Right lung (tissue), 5 donors: ENCODE measurements around the gene AP5S1. TPM values are rescaled to one million over a fixed set of nuclear protein-coding genes. Genes with fewer than 3 reads are reported as not detected.
A peak's percentile ranks its signal among the peaks of the same experiment; 100 is the strongest.
"Not testable (repeated sequence)": the region's sequence is repeated elsewhere in the genome, so short reads cannot be mapped to it uniquely, and the experiment has no call there.

Experiments
- DNase-seq, 2 donors: peaks; one replicate each; pipeline ENCODE4 v3.0.0-alpha.2; 2013
- polyA plus RNA-seq, 5 donors: library from polyadenylated mRNA; unstranded; fragments of 120-200 nt; gene quantifications; one replicate each; pipeline versions ENCODE4 v1.2.1 to v1.2.3, GENCODE V29; 2013; ENCODE audit warnings: inconsistent platforms in 1 of 5, low replicate concordance in 1 of 5; ENCODE audit not compliant: insufficient read length in 5 of 5, insufficient read depth in 1 of 5

The AP5S1 gene
- polyA plus RNA-seq, 5 donors = 8.6 to 12.9 (median 9.5) TPM

DNA sequence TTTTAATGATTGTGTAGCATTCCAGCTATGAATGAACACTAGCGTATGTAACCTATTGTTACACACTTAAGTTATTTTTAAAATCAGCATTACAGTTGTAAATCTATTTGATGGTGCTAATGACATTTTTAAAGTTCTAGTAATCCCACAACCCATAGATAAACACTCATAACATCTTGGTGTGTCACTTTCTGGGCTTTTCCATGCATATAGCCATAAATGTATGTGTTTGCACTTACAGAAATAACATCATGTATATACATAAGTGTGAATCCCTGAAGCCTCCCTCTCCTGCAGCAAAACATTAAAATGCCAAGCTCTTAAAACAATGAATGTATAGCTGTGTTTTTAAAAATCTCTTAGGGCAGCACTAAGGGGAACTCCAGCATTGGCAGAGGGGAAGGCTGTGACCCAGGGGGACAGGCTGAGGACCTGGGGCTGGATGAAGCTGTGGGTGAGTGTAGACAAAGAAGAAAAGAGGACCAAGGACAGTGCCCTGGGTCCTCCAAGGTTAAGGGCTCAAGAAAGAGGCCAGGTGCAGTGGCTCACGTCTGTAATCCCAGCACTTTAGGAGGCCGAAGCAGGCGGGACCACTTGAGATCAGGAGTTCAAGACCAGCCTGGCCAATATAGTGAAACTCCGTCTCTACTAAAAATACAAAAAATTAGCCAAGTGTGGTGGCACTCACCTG, 32.9 kb upstream of the AP5S1 start:
- DNase-seq = no peak

DNA sequence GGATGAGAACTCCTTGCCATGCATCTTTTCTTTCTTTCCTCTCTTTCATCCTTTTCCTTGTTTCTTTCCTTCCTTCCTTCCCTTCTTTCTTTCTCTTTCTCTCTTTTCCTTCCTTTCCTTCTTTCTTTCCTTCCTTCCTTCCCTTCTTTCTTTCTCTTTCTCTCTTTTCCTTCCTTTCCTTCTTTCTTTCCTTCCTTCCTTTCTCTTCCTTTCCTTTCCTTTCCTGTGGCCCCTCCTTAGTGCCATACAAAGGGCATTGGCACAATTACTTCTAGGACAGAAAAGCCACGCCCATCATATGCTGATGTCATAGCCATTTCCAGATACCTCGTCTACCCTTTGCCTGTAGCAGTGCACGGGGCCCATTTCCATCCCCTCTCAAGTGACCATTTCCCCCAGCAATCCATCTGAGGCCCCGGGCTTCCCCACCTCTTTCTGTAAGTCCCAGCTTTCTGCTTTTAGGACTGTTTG, 31.6 kb upstream of the AP5S1 start:
- DNase-seq = no peak

DNA sequence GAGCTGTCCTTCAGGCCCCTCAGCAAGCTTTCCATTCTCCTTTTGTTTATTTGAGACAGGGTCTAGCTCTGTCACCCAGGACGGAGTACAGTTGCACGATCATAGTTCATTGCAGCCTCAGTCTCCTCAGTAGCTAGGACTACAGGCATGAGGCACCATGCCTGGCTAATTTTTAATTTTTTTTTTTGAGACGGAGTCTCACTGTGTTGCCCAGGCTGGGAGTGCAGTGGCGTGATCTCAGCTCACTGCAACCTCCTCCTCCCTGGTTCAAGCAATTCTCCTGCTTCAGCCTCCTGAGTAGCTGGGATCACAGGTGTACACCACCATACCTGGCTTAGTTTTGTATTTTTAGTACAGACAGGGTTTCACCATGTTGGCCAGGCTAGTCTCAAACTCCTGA, 31.1 kb upstream of the AP5S1 start:
- DNase-seq = not testable (repeated sequence)

DNA sequence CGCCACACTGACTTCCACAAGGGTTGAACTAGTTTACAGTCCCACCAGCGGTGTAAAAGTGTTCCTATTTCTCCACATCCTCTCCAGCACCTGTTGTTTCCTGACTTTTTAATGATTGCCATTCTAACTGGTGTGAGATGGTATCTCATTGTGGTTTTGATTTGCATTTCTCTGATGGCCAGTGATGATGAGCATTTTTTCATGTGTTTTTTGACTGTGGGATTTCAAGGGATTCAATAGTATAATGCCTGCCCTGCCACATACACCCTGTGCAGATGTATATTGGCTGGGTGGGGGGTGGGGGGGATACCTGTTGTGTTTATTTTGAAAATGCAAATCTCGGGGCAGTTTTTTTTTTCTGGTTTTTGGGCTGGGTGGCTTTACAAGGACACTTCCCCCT, 26.2 kb upstream of the AP5S1 start:
- DNase-seq = not testable (repeated sequence)

DNA sequence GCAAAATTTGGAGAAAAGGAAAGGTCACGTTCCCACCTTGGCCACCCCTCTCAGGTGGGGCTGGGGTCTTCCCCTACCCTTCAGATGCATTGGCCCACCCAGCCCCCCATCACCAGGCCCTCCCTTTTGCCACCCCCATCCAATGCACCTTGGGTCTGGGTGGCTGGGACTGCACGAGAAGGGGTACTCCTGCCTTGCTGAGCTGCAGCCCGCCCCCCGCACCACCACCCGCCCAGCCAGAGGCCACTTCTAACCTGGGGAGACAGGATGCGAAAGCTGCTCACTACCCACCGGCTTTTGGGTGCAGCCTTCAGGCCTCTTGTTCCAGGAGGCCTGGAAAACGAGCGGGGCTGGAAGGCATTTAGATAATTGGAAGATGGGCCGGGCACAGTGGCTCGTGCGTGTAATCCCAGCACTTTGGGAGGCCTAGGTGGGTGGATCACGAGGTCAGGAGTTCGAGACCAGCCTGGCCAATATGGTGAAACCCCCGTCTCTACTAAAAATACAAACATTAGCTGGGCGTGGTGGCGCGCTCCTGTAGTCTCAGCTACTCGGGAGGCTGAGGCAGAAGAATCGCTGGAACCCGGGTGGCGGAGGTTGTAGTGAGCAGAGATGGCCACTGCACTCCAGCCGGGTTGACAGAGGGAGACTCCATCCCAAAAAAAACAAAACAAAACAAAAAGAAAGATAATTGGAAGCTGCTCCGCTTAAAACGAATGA, 25.5 kb upstream of the AP5S1 start:
- no peak for DNase-seq

DNA sequence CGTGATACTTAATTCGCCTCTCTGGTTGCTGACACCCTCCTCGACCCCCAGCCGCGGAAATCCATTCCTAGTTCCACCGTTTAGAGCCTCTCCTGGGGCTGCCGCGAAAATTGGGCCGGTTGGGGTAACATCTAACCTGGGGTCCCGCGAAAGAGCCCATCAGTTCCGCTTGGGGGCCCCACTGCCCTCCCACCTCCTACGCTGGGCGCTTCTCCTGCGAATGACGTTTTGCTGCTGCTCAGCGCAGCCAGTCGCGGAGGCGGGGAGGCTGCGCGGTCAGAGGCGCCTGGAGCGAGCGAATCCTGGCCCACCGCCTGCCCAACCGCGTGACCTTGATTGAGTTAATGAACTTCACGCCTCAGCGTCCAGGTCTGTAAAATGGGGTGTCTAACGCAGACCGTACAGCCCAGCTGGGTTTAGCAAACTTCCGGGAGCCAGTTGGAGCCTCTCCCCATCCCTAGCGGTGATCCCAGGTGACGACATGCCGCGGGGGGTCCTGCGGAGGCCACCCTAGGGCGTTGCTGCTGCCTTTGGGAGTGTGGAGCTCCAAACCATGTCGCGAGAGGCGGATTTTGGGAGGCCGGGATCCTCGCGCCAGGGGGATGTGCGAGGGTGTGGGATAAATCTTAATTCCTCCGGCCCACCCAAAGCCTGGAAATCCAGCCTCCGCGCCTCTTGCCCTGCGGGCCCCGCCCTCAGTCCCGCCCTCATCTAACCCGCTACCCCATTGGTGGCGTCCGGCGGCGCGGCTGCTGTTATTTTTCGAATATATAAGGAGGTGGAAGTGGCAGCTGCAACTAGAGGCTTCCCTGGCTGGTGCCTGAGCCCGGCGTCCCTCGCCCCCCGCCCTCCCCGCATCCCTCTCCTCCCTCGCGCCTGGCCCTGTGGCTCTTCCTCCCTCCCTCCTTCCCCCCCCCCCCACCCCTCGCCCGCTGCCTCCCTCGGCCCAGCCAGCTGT, 24.6 kb upstream of the AP5S1 start, which contains the start of gene CDC25B:
TSS of gene CDC25B (plus strand) at position 800 of the 958 bp plus-strand sequence. CDS start 222 bp downstream, outside the sequence.
- DNase-seq = peak; percentile 91 to 92

DNA sequence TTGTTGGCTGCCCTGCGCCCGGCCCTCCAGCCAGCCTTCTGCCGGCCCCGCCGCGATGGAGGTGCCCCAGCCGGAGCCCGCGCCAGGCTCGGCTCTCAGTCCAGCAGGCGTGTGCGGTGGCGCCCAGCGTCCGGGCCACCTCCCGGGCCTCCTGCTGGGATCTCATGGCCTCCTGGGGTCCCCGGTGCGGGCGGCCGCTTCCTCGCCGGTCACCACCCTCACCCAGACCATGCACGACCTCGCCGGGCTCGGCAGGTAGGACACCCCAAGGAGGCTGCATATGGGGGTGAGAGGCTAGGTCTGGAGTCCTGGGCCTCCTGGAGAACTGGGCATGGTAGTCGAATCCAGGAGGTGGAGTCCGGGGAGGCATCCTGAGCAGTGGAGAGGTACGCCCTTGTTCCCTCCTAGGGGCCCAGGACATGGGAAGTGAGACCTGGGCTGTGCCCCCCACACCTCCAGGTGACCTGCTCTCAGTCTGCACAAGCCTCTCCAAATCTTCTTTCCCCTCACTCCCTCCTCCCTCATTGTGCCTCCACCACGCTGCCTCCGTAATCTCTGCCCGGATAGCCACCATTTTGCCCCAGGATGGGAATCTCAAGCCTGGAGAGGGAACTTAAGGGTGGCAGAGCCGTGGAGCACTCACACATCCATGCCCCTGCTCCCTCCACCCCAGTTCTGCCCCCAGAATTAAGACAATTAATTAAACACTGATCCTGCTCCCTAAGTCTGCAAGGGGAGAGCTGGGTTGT, 23.7 kb upstream of the AP5S1 start:
- DNase-seq = no peak

DNA sequence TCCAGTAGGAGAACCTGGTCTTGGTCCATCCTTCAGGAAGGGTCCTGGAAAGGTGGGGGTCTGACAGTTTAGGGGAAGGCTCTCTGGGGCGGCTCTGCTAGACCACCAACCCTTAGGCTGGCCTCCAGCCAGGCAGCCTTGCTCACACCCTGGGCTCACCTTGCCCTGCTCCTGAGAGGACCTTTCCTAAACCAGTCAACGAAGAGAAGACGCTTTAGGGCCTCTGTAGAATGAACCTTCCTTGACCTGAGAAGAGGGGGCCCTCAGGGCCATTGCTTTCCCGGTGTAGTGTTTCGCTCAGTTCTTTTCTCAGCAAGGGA, 23.2 kb upstream of the AP5S1 start:
- DNase-seq = no peak

DNA sequence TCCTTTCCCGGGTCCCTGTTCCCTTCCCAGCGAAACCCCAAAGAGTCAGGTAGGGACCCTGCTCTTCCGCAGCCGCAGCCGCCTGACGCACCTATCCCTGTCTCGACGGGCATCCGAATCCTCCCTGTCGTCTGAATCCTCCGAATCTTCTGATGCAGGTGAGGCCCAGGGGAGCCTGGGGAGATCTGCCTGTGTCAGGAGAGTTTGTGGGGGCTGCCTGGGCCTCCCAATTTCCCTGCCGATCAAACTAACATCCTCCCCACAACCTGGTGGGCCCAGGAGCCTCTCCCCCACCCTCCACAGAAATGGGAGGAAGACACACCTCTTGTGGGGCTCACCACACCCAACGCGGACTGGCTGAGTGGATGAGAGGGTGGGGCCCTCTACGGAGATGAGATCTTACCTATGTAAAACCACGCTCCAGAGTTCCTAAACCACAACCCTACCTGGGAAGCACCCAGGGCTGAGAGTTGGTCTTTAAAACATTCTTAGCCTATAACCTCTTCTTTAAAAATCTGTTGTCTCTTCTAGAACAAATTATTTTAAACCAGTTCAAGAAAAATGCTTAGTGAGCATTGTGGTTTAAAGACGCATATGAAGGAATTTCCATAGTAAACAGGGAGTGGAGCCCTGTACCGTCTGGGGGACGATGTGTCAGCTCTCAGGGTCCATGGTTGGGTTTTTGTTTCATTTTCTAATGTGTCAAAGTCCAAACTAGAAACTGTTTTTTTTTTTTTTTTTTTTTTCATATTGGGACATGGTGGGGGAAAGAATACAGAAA, 22.6 kb upstream of the AP5S1 start:
- DNase-seq = no peak

DNA sequence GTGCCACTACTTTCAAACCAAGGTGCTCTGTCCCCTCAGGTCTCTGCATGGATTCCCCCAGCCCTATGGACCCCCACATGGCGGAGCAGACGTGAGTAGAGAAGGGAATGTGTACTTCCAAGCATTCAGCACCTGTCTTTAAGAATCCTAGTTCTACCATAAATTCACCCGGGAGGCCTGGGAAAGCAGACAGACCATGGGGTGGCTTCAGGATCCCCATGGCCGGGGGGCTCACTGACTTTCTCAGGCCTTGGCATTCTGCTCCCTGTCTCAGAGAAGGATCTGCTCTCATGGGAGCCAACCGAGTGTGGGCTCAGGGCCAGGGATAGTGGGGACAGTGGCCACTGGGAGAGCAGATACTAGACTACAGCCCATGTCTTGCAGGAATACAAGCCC, 22.0 kb upstream of the AP5S1 start:
- no peak for DNase-seq

DNA sequence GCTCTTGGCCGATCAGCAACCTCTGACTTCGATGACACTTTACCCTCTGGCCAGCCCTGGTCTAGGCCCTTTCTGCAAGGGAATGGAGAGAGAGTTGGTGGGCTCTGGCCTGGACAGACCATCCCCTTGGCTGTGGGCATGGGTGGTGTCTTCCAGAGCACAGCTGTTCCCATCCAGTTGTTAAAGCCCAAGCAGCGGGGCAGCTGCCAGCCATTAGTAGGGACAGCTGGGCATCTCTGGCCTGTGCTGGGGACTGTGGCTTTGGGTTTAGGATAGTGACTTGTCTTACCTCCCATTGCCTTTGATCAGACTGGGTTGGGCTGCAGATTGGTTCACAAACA, 21.5 kb upstream of the AP5S1 start:
- no peak for DNase-seq

DNA sequence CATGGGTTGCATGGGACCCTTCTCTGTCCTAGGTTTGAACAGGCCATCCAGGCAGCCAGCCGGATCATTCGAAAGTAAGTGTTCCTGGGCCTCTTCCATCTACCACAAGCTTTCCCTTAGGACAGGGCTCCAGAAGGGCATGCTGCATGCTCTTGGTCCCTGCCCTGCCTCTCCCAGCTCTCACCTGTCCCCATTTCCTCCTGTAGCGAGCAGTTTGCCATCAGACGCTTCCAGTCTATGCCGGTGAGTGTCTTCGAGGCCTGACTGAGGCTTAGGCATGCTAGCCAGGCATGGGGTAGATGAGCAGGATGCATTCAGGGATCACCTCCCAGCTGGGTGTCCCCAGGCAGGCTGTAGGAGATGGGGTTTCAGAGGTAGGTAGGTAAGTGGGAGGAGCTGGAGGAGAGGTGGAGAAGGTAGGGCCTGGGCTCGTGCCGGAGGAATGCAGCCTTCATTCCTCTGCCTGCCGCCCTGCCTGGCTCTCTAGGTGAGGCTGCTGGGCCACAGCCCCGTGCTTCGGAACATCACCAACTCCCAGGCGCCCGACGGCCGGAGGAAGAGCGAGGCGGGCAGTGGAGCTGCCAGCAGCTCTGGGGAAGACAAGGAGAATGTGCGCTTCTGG, 20.0 kb upstream of the AP5S1 start:
- DNase-seq = no peak

DNA sequence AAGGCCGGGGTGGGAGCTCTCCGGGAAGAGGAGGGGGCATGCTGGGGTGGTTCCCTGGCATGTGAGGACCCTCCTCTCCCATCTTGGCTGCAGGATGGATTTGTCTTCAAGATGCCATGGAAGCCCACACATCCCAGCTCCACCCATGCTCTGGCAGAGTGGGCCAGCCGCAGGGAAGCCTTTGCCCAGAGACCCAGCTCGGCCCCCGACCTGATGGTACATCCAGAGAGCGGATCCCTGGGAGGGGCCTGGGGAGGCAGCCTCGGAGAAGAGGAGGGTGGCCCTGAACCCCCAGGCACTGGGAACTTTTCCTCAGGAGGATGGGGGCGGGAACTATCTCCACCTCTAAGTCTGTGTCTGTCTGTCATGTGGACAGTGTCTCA, 19.5 kb upstream of the AP5S1 start:
- DNase-seq = no peak

DNA sequence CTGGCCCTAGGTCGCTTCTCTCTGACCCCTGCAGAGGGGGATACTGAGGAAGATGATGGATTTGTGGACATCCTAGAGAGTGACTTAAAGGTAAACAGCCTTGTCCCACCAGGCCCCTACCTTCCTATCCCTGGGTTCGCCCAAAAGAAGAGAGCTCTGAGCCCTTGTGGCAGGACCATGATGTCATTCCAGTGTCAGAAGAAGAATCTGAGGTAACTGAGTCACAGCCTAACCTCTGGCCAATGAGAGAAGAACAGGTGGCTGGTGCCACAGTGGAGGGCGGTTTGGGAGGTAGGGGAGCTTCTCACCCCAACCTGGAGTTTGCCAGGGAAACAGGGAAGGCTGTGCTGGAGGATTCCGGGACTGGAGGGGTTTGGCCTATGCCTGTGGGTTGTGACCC, 19.0 kb upstream of the AP5S1 start:
- DNase-seq = no peak

DNA sequence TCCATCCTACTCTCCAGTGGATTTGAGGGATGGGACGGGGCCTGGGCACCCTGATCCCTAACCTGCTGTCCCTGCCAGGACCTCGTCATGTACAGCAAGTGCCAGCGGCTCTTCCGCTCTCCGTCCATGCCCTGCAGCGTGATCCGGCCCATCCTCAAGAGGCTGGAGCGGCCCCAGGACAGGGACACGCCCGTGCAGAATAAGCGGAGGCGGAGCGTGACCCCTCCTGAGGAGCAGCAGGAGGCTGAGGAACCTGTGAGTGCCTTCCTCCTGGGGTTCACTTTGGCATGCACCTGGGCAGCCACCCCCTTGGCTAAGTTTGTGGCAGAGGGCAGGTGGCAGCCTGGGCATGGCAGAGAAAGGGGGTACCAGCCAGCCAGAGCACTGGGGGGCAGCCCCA, 18.5 kb upstream of the AP5S1 start:
- no peak for DNase-seq

DNA sequence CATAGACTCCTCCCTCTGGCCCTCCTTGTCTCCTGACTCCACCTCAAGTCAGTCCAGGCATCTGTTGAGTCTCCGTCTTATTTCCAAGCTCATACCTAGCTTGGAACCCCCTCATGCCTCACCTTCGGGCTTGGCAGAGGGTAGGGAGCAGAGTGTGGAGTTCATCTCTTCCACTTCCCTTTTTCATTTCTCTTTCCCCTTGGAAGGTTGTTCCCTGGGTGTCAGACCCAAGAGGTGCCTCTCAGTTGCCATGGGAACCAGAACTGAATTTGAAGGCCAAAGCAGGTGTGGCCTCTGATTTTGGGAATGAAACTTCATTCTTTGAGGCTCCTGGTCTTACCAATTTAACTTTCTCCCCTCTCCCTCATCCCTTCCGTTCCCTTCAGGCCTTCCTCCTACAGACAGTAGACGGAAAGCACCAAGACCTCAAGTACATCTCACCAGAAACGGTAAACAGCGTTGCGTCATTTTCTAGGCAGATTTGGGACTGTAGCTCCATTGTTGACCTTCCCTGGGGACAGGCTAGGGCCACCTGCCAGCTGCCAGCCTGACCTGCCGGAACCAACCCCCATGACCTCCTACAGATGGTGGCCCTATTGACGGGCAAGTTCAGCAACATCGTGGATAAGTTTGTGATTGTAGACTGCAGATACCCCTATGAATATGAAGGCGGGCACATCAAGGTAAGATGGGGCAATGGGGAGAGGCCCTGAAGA, 17.7 kb upstream of the AP5S1 start:
- no peak for DNase-seq

DNA sequence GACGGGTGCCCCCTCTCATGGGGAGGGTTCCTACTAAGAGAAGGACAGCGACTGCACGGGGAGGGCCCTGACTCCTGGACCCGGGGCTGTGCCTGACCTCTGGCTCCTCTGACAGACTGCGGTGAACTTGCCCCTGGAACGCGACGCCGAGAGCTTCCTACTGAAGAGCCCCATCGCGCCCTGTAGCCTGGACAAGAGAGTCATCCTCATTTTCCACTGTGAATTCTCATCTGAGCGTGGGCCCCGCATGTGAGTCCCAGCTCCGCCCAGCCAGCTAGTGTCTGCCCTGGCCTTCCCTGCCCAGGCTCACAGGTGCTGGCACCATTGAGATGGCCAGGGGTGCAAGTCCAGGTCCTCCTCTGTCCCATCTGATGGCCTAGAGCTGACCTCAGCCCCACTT, 17.1 kb upstream of the AP5S1 start:
- DNase-seq = no peak

DNA sequence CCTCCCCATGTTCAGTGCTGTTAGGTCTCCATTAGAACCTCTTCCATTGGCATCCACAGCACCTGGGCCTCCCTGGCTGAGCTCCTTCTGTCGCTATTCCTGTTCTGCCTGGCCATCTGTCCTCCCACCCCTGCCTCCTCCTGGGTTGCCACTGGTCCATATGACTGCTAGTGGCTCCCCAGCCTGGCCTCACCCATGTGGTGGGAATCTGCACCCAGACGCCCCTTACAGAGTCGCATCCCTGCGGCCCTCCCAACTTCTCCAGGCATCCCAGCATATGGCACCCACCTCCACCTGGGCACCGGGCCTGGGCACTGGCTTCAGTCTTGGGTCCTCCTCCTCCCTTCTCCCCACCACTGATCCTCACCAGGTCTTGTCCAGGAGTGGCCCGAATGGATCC, 16.5 kb upstream of the AP5S1 start:
- DNase-seq = no peak

DNA sequence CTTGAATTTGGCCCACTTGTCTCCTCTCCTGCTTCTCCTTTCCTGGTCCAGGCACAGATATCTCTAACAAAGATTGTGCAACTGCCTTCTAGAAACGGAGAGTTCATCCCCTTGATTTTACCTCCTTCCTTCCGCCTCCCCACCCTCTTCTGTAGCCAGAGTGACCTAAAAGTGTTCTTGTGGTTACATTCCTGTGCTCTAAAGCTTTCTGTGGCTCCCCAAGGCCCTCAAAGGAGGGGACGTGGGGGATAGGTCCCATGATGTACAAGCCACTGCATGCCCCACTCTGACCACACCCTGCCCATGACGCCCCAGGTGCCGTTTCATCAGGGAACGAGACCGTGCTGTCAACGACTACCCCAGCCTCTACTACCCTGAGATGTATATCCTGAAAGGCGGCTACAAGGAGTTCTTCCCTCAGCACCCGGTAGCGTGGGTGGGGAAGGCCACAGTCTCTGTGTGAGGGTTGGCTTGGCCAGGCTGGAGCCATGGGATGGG, 16.0 kb upstream of the AP5S1 start:
- DNase-seq = no peak

DNA sequence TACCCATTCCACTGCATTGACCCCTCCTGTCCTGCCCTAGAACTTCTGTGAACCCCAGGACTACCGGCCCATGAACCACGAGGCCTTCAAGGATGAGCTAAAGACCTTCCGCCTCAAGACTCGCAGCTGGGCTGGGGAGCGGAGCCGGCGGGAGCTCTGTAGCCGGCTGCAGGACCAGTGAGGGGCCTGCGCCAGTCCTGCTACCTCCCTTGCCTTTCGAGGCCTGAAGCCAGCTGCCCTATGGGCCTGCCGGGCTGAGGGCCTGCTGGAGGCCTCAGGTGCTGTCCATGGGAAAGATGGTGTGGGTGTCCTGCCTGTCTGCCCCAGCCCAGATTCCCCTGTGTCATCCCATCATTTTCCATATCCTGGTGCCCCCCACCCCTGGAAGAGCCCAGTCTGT, 15.6 kb upstream of the AP5S1 start:
- DNase-seq = no peak
